ENCODE measurements around the gene NCOA3.
"Not testable (repeated sequence)": the region's sequence is repeated elsewhere in the genome, so short reads cannot be mapped to it uniquely, and the experiment has no call there.

The NCOA3 gene

GRCh38 chr20:47461906-47462305 lies 39.8 kb upstream of the NCOA3 start:
- CTCF ChIA-PET, H3K27me3 Mint-ChIP-seq: not testable (repeated sequence)

GRCh38 chr20:47464380-47465101 lies 37.1 kb upstream of the NCOA3 start:
- H3K36me3 Mint-ChIP-seq: no peaks in the 10 kb centered on the region
- H3K4me3 Mint-ChIP-seq: no peak overlapping the region
- peaks cover 7% of the 10 kb centered on the region for H3K27me3 Mint-ChIP-seq
- CTCF ChIA-PET: no interaction called here
- DNase-seq: no peak
- H3K4me1 Mint-ChIP-seq: peaks cover 10% of the 10 kb centered on the region
- no peak overlapping the region for H3K27ac Mint-ChIP-seq
- no peaks in the 10 kb centered on the region for H3K9me3 Mint-ChIP-seq

More at GRCh38 chr20:47461906-47462305, 39.8 kb upstream of the NCOA3 start:
- not testable (repeated sequence) for H3K27ac Mint-ChIP-seq, DNase-seq, H3K36me3 Mint-ChIP-seq, H3K4me3 Mint-ChIP-seq, H3K9me3 Mint-ChIP-seq
- H3K4me1 Mint-ChIP-seq: peaks cover 12% of the 10 kb centered on the region

DNA sequence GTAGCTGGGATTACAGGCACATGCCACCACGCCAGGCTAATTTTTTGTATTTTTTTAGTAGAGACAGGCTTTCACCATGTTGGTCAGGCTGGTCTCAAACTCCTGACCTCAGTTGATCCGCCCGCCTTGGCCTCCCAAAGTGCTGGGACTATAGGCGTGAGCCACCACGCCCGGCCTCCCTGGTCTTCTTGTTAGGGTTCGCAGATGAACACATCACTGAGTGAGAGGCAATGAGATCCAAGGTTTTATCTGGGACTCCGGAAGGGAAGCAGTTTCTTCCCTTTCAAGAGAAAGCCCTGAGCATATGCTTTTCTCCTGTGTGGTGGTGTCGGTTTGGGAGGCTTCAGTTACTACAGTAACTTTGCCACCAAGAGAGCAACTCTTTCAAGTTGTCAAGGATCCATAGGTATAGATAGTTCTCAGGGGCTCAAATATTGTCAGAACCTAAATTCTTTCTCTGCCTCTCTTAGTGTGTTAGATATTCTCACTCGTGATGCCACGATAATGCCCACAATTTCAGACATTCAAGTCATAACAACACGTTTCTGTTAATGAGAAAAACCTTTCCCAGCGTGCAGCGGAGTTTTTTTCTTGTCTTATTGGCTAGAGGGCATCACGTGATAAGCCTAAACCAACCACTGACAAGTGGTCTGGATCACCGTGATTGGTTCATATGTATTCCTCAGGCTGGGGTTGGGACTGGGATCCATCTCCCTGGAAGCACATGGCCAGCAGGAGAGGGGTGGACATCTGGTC lies 36.2 kb upstream of the NCOA3 start:
- H3K27me3 Mint-ChIP-seq: peaks cover 7% of the 10 kb centered on the region
- H3K4me1 Mint-ChIP-seq: peaks cover 12% of the 10 kb centered on the region
- H3K9me3 Mint-ChIP-seq: no peaks in the 10 kb centered on the region
- no peak overlapping the region for H3K27ac Mint-ChIP-seq
- CTCF ChIA-PET: no interaction called here
- H3K4me3 Mint-ChIP-seq: no peak overlapping the region
- no peak for DNase-seq
- H3K36me3 Mint-ChIP-seq: no peaks in the 10 kb centered on the region

- Mint-ChIP-seq H3K36me3 (no peaks in the 10 kb centered on the region), H3K27me3 (peaks cover 7% of the 10 kb centered on the region), H3K4me1 (peaks cover 12% of the 10 kb centered on the region), H3K4me3 (no peak overlapping the region), H3K9me3 (no peaks in the 10 kb centered on the region), H3K27ac (no peak overlapping the region)
- DNase-seq: no peak
- CTCF ChIA-PET: no interaction called here
These were observed 35.5 kb upstream of the NCOA3 start for GRCh38 chr20:47466213-47466612.

GRCh38 chr20:47466704-47467459 lies 34.8 kb upstream of the NCOA3 start:
- peaks cover 12% of the 10 kb centered on the region for H3K4me1 Mint-ChIP-seq
- H3K27me3 Mint-ChIP-seq: peaks cover 7% of the 10 kb centered on the region
- no peaks in the 10 kb centered on the region for H3K36me3 Mint-ChIP-seq
- H3K4me3 Mint-ChIP-seq: no peak overlapping the region
- no peak overlapping the region for H3K27ac Mint-ChIP-seq
- CTCF ChIA-PET: no interaction called here
- DNase-seq: no peak
- H3K9me3 Mint-ChIP-seq: no peaks in the 10 kb centered on the region

DNA sequence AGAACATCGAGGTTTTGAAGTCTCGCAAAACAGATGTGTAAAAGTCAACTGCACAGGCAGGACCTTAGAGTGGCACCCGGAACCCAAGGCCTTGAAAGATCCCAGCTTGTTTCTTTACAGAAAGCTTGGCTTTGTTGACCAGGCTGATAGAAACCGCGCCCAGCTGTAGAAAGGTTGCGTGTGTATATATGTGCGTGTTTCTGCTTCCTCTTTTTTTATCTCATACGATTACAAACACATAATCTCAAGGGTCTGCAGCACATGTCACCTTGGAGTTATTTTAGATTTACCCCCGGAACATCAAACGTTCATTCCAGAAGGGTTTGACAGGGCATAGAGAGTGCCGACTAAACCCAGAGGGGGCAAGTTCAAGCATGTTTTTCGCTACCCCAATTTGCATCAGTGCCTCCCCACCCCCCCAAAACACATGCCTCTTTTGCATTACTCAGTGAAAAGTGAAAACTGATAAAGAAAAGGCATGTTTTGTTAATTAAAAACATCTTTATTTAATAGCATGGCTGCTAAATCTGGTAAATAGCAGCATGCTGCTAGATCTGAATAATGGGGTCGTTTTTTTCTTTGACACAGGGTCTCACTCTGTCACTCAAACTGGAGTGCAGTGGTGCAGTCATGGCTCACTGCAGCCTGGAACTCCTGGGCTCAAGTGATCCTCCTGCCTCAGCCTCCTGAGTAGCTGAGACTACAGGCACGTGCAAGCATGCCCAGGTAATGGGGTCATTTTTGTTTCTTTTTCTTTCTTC lies 33.2 kb upstream of the NCOA3 start:
- Mint-ChIP-seq H3K4me1 (peaks cover 22% of the 10 kb centered on the region), H3K27ac (no peak overlapping the region), H3K9me3 (no peaks in the 10 kb centered on the region), H3K27me3 (peaks cover 7% of the 10 kb centered on the region), H3K36me3 (no peaks in the 10 kb centered on the region), H3K4me3 (no peak overlapping the region)
- DNase-seq: no peak
- CTCF ChIA-PET: interaction anchor here (0.9 kb wide), 1 partner anchor 84 kb away, joined by 4 read pairs; no protein-coding TSS in a partner anchor

- no peak overlapping the region for H3K27ac Mint-ChIP-seq
- H3K9me3 Mint-ChIP-seq: no peaks in the 10 kb centered on the region
- H3K4me1 Mint-ChIP-seq: peaks cover 28% of the 10 kb centered on the region
- H3K27me3 Mint-ChIP-seq: no peaks in the 10 kb centered on the region
- no peaks in the 10 kb centered on the region for H3K36me3 Mint-ChIP-seq
- no peak for DNase-seq
- CTCF ChIA-PET: interaction anchor here (0.6 kb wide), 1 partner anchor 15 kb away, joined by 5 read pairs; no protein-coding TSS in a partner anchor
- H3K4me3 Mint-ChIP-seq: no peak overlapping the region
These were observed 26.2 kb upstream of the NCOA3 start for GRCh38 chr20:47475419-47476044.

- H3K4me3 Mint-ChIP-seq: no peak overlapping the region
- H3K36me3 Mint-ChIP-seq: no peaks in the 10 kb centered on the region
- DNase-seq: no peak
- CTCF ChIA-PET: no interaction called here
- no peaks in the 10 kb centered on the region for H3K27me3 Mint-ChIP-seq
- H3K4me1 Mint-ChIP-seq: peaks cover 33% of the 10 kb centered on the region
- H3K27ac Mint-ChIP-seq: no peak overlapping the region
- H3K9me3 Mint-ChIP-seq: no peaks in the 10 kb centered on the region
These were observed 25.2 kb upstream of the NCOA3 start for GRCh38 chr20:47476452-47476851.

- no peak for DNase-seq
- H3K27ac Mint-ChIP-seq: no peak overlapping the region
- H3K27me3 Mint-ChIP-seq: no peaks in the 10 kb centered on the region
- peaks cover 22% of the 10 kb centered on the region for H3K4me1 Mint-ChIP-seq
- H3K9me3 Mint-ChIP-seq: no peaks in the 10 kb centered on the region
- H3K36me3 Mint-ChIP-seq: no peaks in the 10 kb centered on the region
- CTCF ChIA-PET: no interaction called here
- no peak overlapping the region for H3K4me3 Mint-ChIP-seq
These were observed 22.6 kb upstream of the NCOA3 start for GRCh38 chr20:47479093-47479492.

- Mint-ChIP-seq H3K9me3 (no peaks in the 10 kb centered on the region), H3K4me1 (peaks cover 21% of the 10 kb centered on the region), H3K27me3 (no peaks in the 10 kb centered on the region), H3K27ac (no peak overlapping the region), H3K36me3 (no peaks in the 10 kb centered on the region), H3K4me3 (no peak overlapping the region)
- DNase-seq: no peak
- CTCF ChIA-PET: no interaction called here
These were observed 22.2 kb upstream of the NCOA3 start for GRCh38 chr20:47479506-47479905.

DNA sequence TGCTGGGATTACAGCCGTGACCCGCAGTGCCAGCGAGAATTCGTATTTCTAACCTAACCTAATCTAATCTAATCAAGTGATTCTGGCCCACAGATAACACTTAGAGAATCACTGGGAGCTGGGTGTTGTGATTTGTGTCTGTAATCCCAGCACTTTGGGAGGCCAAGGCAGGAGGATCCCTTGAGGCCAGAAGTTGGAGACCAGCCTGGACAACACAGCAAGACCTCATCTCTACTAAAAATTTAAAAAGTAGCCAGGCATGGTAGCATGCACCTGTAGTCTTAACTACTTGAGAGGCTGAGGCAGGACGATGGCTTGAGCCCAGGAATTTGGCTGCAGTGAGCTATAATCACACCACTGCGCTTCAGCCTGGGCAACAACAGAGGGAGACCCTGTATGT lies 21.4 kb upstream of the NCOA3 start:
- no peak for DNase-seq
- CTCF ChIA-PET: no interaction called here
- H3K9me3 Mint-ChIP-seq: no peaks in the 10 kb centered on the region
- H3K4me1 Mint-ChIP-seq: peaks cover 27% of the 10 kb centered on the region
- H3K4me3 Mint-ChIP-seq: no peak overlapping the region
- no peaks in the 10 kb centered on the region for H3K36me3 Mint-ChIP-seq
- no peak overlapping the region for H3K27ac Mint-ChIP-seq
- no peaks in the 10 kb centered on the region for H3K27me3 Mint-ChIP-seq

DNA sequence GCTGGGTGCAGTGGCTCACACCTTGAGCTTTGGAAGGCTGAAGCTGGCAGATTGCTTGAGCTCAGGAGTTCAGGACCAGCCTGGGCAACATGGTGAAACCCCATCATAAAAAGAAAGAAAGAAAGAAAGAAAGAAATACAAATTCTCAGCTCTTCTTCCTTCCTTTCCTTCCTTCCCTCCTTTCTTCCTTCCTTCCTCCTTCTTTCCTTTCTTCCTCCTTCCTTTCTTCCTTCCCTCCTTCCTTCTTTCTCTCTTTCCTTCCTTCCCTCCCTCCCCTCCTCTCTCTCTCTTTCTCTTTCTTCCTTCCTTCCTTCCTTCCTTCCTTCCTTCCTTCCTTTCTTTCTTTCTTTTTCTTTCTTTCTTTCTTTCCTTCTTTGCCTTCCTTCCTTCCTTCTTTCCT lies 21.0 kb upstream of the NCOA3 start:
- DNase-seq: no peak
- CTCF ChIA-PET: no interaction called here
- Mint-ChIP-seq H3K4me1 (peaks cover 31% of the 10 kb centered on the region), H3K9me3 (no peaks in the 10 kb centered on the region), H3K27ac (no peak overlapping the region), H3K4me3 (no peak overlapping the region), H3K36me3 (no peaks in the 10 kb centered on the region), H3K27me3 (no peaks in the 10 kb centered on the region)

GRCh38 chr20:47481330-47482216 lies 20.1 kb upstream of the NCOA3 start:
- no peaks in the 10 kb centered on the region for H3K9me3 Mint-ChIP-seq
- H3K27me3 Mint-ChIP-seq: no peaks in the 10 kb centered on the region
- no peak overlapping the region for H3K27ac Mint-ChIP-seq
- CTCF ChIA-PET: no interaction called here
- no peak for DNase-seq
- H3K4me1 Mint-ChIP-seq: peaks cover 39% of the 10 kb centered on the region
- H3K4me3 Mint-ChIP-seq: no peak overlapping the region
- no peaks in the 10 kb centered on the region for H3K36me3 Mint-ChIP-seq
